D341Med (cell line): Measurements from ENCODE around the gene SLC7A9.
"Not testable (repeated sequence)": the region's sequence is repeated elsewhere in the genome, so short reads cannot be mapped to it uniquely, and the experiment has no call there.

ENCODE experiments used
- DNase-seq: peaks from one replicate; pipeline ENCODE4 v3.0.0; 2012; ENCODE audit warnings: low spot score

Gene SLC7A9

GRCh38 chr19:32863841-32864240 lies 5.7 kb downstream of the SLC7A9 start:
- no peak for DNase-seq

- no peak for DNase-seq
Measured at GRCh38 chr19:32863301-32863700, 6.3 kb downstream of the SLC7A9 start.

GRCh38 chr19:32862741-32863140 lies 6.8 kb downstream of the SLC7A9 start:
- DNase-seq = no peak

- no peak for DNase-seq
Measured at GRCh38 chr19:32862173-32862572, 7.4 kb downstream of the SLC7A9 start.

- DNase-seq = no peak
Measured at GRCh38 chr19:32861596-32861995, 8.0 kb downstream of the SLC7A9 start.

- DNase-seq = no peak
Measured at GRCh38 chr19:32859591-32859990, 10.0 kb downstream of the SLC7A9 start.

- DNase-seq = no peak
Measured at GRCh38 chr19:32858559-32858958, 11.0 kb downstream of the SLC7A9 start.

- DNase-seq = no peak
Measured at GRCh38 chr19:32858155-32858554, 11.4 kb downstream of the SLC7A9 start.

- DNase-seq = no peak
Measured at GRCh38 chr19:32857584-32857983, 12.0 kb downstream of the SLC7A9 start.

- not testable (repeated sequence) for DNase-seq
Measured at GRCh38 chr19:32856818-32857217, 12.7 kb downstream of the SLC7A9 start.

- DNase-seq = no peak
Measured at GRCh38 chr19:32852216-32852615, 17.4 kb downstream of the SLC7A9 start.

- DNase-seq = not testable (repeated sequence)
Measured at GRCh38 chr19:32848035-32848434, 21.5 kb downstream of the SLC7A9 start.

GRCh38 chr19:32843716-32844245 lies 25.8 kb downstream of the SLC7A9 start:
- no peak for DNase-seq

- DNase-seq = no peak
Measured at GRCh38 chr19:32842061-32842460, 27.5 kb downstream of the SLC7A9 start.

GRCh38 chr19:32837531-32837930 lies 32.0 kb downstream of the SLC7A9 start:
- no peak for DNase-seq

GRCh38 chr19:32833388-32833787 lies 36.2 kb downstream of the SLC7A9 start:
- not testable (repeated sequence) for DNase-seq

GRCh38 chr19:32832825-32833224 lies 36.7 kb downstream of the SLC7A9 start:
- not testable (repeated sequence) for DNase-seq

- DNase-seq = not testable (repeated sequence)
Measured at GRCh38 chr19:32832094-32832493, 37.5 kb downstream of the SLC7A9 start.

- DNase-seq = no peak
Measured at GRCh38 chr19:32831611-32832010, 38.0 kb downstream of the SLC7A9 start.

- DNase-seq = no peak
Measured at GRCh38 chr19:32830231-32831014, 39.1 kb downstream of the SLC7A9 start.

GRCh38 chr19:32829345-32829896 lies 40.1 kb downstream of the SLC7A9 start:
- no peak for DNase-seq

GRCh38 chr19:32828643-32829344 lies 40.8 kb downstream of the SLC7A9 start:
- no peak for DNase-seq

- no peak for DNase-seq
Measured at GRCh38 chr19:32828139-32828538, 41.4 kb downstream of the SLC7A9 start.
